ENCODE measurements around the gene IER5L.

GRCh38 chr9:129172816-129173215 is 5.2 kb downstream of the IER5L start:
- TF ChIP-seq, protein P1, sequence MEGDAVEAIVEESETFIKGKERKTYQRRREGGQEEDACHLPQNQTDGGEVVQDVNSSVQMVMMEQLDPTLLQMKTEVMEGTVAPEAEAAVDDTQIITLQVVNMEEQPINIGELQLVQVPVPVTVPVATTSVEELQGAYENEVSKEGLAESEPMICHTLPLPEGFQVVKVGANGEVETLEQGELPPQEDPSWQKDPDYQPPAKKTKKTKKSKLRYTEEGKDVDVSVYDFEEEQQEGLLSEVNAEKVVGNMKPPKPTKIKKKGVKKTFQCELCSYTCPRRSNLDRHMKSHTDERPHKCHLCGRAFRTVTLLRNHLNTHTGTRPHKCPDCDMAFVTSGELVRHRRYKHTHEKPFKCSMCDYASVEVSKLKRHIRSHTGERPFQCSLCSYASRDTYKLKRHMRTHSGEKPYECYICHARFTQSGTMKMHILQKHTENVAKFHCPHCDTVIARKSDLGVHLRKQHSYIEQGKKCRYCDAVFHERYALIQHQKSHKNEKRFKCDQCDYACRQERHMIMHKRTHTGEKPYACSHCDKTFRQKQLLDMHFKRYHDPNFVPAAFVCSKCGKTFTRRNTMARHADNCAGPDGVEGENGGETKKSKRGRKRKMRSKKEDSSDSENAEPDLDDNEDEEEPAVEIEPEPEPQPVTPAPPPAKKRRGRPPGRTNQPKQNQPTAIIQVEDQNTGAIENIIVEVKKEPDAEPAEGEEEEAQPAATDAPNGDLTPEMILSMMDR (IDR thresholded peaks at IDR 0.05; ENCODE audit: borderline replicate concordance, extremely low read depth, low read length, poor library complexity, severe bottlenecking), result no peak
- TF ChIP-seq EZH2 (IDR thresholded peaks at IDR 0.05; ENCODE audit: borderline replicate concordance, low read depth, low read length, severe bottlenecking), result no peak

Data from DND-41 (cell line).